Lung microvascular endothelial cell (primary cell): ENCODE results near the gene FOXD4. TPM values are rescaled to one million over a fixed set of nuclear protein-coding genes. Genes with fewer than 3 reads are reported as not detected.
"Not testable (repeated sequence)": the region's sequence is repeated elsewhere in the genome, so short reads cannot be mapped to it uniquely, and the experiment has no call there.

ENCODE experiments used
- DNase-seq, 2 donors: peaks; one replicate each; pipeline versions ENCODE4 v3.0.0 to v3.0.0-alpha.2; 2010; ENCODE audit warnings: low read depth in 2 of 2
- total RNA-seq: library from RNA; depleted of rRNA; stranded (reverse); fragments of >200 nt; gene quantifications from 2 replicates; pipeline ENCODE4 v1.2.1, GENCODE V29; 2014

The FOXD4 gene
- total RNA-seq, 1 donor from 2014 or later = 0.20 TPM

DNA sequence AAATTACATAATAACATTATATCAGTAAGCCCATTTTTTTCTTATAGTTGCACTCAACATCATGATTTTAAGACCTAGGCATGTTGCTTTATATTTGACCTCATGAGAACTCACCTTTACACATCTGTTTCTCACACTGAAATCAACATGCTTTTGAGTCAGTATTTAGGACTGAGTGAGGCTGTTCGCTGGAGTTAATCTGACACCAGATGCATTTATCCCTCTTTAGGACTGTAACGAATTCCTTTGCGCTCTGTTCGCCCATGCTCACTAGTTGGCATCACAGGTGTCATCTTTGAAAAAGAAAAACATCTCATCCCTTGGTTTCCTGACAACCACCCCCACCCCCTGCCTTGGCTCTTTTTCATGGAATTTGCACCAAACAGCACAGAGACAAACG is 24.3 kb downstream of the FOXD4 start:
- not testable (repeated sequence) for DNase-seq

- not testable (repeated sequence) for DNase-seq
These were observed 27.4 kb downstream of the FOXD4 start for GRCh38 chr9:90851-91250.

- DNase-seq = not testable (repeated sequence)
These were observed 29.7 kb downstream of the FOXD4 start for GRCh38 chr9:88396-89037.

DNA sequence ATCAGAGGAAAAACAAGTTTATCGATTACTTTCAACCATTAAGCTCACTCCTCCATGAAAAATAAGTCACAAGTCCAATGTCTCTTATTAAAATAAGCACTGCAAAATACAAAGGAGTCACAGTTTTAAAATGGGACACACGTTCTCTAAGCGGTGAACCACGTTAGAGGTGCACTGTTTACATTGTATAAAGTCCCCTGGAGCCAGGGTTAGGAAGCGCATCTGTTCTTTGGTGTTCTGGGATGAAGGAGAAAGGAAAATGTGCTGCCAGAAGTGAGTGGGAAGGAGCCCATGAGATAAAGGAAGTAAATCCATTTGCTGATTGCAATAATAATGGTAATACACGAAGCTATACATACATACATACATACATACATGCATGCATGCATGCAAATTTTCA is 30.4 kb downstream of the FOXD4 start:
- not testable (repeated sequence) for DNase-seq

GRCh38 chr9:87105-87504 is 31.1 kb downstream of the FOXD4 start:
- DNase-seq = not testable (repeated sequence)

- not testable (repeated sequence) for DNase-seq
These were observed 31.5 kb downstream of the FOXD4 start for GRCh38 chr9:86697-87096.

GRCh38 chr9:82932-83689 is 35.1 kb downstream of the FOXD4 start:
- DNase-seq = not testable (repeated sequence)

GRCh38 chr9:78333-78732 is 39.9 kb downstream of the FOXD4 start:
- DNase-seq = not testable (repeated sequence)

GRCh38 chr9:76389-76788 is 41.8 kb downstream of the FOXD4 start:
- not testable (repeated sequence) for DNase-seq

GRCh38 chr9:73900-74525 is 44.2 kb downstream of the FOXD4 start:
- DNase-seq = not testable (repeated sequence)

- DNase-seq = peak in 1 of 2 donors; percentile 10
These were observed 44.9 kb downstream of the FOXD4 start for GRCh38 chr9:73076-73899.

Other genes starting within 250 kb of the FOXD4 start
- gene WASHC1, start 89.0 kb downstream of the FOXD4 start, total RNA-seq = 4.4 and 4.8 TPM in 2 replicates
- gene ZNG1A, start 60.6 kb upstream of the FOXD4 start, total RNA-seq = 10.7 and 20.9 TPM in 2 replicates
- gene DOCK8, start 96.4 kb upstream of the FOXD4 start, total RNA-seq = 1.3 and 5.2 TPM in 2 replicates